Right kidney (tissue), 1 donor: ENCODE measurements around the gene TP63.

Experiments used
- DNase-seq: peaks from one replicate; pipeline ENCODE4 v3.0.0-alpha.2; 2016

The TP63 gene

DNA sequence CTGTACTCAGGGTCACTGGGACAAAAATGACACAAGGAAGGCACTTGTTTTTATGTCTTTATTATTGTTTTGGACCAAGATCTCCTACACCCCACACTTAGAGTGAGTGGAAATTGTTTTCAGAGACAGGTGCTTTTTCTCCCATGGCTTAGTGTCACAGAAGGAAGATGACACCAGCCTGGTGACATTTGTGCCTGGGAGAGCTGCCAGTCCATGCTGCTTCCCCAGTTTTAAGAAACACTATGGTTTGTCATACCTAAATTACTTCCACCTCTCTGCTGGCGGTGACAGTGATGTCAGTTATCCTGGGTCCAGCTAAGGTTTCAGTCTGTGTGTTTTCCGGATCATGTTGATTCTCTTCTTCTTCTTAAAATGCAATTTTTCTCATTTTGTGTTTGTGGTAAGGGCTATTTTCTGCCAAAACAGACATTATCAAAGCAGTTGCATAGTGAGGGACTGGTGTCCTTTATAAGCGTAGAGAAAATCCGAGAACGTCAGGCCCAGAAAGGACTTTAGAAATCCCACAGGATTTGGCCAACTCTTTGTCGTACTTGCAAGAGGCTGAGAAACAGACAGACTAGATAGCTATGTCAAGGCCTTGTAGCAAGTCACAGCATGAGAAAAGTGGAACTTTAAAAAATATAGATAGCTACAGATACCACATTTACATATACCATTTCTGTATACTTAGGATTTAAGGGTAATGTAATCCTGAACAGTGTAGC lies 149.5 kb downstream of the TP63 start:
- DNase-seq = no peak

DNA sequence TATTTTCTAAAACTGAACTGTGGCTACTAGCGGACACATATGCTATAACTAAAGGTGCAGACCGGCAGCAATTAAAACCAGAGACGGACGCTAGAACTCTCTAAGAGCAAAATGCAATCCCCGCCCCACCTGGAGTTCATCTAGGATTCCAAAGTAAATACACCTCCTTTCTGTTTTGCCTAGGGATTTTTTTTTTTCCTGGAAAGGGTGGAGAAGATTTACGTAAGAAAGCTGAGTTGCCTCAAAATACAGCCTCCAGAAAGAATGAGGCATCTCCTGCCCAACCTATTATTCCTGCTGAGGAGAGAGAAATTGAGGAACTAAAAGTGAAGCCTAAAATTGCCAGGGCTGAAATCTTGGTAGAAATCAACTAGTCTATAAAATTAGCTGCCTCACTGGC lies 150.2 kb downstream of the TP63 start:
- DNase-seq = no peak

DNA sequence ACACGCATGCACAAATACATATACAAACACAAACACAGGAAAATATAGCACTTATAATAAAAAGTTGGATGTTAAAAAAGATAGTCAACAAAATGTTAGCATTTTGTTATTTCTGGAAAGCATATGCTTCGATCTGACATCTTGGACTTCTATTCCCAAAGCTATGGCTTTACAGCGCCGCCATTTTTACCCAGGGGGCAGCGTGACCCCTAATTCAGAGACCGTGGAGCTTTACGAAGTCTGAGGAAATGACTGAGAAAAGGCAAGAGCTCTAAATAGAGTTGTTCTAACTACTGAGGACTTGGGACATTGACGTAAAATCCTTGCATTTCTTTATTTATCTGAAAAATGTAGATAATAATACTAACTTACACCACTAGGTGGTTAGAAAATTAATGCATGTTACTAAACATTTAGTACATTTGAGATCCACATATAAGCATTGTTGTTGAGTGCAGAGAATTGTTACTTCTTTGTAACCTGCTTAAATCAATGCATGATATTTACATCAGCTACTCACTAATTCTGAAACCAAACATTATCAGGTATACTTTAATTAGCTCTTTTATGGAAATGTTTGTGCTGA lies 155.4 kb downstream of the TP63 start:
- no peak for DNase-seq

DNA sequence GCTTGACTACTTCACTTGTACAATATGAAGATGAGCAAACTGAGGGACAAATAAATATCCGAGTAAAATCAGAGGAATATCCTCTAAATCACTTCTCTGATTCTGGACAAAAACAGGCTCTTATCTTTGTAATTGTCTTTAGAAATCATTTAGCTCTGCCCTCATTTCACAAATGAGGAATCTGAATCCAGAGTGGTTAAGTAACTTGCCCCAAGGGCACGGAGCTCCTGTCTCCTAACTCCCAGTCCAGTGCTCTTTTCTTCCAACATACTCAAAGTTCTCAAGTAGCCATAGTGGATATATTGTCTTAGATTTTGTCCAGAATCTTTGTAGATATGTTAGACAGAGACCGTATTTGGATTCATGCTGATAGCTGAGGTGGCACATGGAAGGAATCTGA lies 156.0 kb downstream of the TP63 start:
- DNase-seq = no peak

DNA sequence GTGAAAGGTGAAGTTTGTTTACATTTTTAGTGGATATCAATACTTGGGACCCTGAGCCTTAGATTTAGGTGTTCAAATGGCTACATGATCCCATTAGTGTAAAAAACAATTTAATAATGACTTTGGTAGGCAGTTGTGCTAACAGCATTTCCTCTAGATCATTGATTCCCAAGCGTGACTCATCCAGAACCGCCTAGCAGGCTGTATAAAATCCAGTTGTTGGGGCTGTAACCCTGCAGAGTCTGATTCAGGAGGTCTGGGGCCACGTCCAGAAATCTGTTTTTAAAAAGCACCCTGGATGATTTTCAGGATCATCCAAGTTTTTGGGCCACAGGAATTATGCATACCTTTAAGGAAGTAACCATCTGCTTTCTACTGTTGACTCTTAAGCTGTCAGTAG lies 156.4 kb downstream of the TP63 start:
- DNase-seq = no peak

DNA sequence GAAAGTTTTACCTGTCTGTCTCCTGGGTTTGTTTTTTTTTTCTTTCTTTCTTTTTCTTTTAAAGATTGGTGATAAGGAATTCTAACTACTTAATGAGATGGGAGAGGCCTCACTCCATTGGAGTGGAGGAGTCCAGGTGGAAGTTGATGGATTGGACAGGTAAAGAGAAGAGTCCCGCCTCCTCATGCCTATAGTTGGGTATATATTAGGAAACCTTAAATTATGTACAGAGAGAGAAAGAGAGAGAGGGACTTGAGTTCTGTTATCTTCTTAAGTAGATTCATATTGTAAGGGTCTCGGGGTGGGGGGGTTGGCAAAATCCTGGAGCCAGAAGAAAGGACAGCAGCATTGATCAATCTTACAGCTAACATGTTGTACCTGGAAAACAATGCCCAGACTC lies 158.2 kb downstream of the TP63 start:
- DNase-seq = no peak

DNA sequence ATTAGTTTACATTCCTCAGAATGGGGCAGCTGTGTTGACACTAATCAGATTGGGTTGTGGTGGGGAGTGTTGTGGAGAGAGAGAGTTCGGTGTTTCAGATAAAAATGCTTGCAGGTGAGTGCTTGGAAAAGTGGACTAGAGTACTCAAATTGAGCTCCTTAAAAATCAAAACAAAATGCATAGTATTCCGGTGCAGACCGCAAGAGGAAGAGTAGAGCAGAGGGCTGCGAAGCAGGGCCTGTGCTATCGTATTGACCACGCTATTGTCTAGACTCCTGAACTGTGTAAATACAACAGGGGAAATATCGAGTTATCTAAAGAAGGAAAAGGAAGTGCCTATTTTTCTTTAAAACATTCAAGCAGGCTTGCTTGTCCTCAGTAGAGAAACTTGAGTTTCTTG lies 159.5 kb downstream of the TP63 start:
- DNase-seq = no peak

DNA sequence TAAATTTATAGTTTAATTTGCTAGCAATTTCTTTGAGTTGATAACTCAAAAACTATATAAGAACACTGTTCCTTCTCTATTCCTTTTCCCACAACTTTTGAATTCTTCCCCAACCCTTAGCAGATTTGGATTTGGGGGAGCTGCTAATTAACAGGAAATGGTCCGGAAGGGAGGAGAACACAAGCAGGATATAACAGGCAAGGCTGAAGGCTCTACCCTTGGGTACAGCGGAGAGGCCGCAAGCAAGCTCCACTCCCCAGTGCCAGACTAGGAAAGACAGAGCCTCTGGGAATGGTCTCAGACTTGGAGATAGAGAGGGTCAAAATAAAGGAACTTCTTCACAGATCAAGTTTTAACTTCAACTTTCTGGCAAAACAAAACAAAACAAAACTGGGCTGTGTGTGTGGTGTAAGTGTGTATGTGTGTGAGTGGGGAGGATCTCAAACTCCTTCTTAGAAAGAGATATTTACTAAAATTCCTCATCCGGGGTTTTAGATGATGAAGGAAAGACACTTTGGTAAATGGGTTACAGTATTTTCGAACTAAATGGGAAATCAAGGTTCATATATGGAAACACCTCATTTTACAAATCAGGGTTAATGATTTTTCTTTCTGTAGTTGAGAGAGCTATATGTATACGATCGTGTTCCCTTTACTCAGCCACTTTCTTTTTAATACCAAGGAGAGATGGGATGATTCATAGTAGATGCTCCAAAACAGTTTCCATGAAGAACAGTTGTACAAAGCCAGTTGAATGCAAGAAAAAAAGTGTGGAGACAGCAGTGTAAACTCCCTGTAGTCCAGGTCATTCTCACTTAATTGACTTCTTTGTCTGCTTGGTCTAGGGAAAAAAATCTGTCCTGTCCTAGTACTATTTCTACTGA lies 161.1 kb downstream of the TP63 start:
- DNase-seq = no peak

DNA sequence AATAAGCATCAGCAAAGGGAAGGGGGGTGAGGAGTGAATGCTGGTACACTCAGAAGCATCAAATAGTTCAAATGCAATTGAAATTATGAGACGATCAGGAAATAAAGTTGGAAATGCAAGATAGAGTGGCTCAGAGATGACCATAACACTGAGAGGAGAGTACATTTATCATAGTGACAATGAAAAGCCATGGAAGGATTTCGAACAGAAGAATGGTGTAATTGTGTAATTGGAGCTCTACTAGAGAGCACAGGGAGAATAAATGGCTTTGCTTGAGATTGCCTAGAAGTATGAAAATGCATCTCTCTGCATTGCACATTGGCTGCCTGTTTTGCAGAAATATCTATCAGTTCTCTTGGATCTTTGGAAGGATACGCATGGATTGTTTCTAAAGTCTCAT lies 163.3 kb downstream of the TP63 start:
- no peak for DNase-seq

DNA sequence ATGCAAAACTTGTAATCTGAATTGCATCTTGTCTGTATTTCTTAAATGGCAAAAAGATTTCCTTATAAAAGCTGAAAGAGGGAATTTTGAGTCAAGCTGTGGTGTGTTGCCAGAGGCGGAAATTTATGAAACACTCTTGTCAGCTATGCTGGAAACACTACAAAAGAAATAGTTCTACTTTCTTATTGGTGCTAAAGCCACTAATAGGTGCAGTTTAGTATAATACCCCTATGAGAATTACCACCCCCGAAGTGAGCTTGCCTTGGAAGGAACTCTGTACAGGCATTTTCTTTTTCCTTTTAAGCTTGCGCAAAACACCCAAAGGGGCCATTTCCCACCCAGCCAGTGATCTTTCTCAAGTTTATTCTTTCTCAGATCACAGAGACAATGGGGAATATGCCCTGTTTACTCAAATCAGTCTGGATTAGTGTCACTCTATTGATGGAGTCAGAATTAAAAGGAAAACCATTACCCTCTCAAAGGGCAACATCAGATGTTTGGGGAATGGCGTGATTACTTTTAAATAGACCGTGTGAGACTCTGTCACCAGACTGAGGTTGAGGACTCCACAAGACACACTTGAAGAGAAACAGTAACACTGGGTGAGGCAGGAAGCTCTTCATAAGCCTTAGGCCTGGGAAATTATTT lies 166.0 kb downstream of the TP63 start:
- no peak for DNase-seq

DNA sequence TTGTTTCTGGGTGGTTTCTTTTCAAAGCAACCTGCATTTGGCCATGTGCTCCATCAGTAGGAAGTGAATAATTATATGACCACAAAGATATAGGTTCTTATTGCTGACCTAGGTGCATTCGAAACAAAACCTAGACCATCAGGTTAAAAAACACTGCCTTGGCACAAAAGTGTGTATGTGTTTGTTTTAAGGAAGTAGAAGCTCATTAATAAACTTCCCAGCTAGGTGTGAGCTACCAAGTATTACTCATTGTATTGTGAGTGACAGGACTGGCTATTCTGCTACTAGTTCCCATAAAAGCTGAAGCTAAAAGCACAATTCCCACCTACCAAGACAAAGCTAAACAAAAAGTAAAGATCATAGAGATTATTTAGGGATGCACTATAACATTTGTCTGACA lies 168.2 kb downstream of the TP63 start:
- no peak for DNase-seq

DNA sequence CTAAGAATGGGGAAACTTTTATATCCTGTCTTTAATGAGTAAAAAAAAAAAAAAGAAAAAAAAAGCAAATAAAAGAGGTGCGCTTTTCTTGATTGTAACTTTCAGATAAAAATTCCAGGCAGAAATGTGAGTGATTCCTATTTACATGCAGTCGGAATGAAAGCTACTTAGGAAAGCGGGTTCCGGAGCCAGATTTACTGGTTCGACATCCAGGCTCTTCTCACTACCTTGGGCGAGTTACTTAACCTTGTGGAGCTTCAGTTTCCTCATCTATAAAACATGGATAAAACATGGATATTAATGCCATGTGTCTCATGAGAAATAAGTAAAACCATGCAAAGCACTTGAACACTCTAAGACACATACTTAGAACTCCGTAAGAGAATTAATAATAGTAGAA lies 169.2 kb downstream of the TP63 start:
- DNase-seq = no peak

DNA sequence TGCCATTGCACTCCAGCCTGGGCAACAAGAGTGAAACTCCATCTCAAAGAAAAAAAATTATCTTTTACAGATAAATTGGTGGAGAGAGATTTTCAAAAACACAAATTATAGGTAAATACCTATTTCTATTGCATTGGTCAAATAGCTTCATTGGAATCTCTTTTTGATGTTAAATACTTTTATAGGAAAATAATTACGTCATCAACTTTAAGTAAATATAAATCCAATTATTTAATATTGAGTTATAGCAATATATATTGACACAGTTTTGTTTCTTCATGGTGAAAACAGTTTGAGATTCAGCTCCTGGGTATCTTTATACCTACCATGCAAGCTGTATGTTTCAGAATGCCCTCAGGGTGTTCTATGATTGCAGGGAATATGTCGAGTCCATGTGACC lies 172.1 kb downstream of the TP63 start:
- no peak for DNase-seq

DNA sequence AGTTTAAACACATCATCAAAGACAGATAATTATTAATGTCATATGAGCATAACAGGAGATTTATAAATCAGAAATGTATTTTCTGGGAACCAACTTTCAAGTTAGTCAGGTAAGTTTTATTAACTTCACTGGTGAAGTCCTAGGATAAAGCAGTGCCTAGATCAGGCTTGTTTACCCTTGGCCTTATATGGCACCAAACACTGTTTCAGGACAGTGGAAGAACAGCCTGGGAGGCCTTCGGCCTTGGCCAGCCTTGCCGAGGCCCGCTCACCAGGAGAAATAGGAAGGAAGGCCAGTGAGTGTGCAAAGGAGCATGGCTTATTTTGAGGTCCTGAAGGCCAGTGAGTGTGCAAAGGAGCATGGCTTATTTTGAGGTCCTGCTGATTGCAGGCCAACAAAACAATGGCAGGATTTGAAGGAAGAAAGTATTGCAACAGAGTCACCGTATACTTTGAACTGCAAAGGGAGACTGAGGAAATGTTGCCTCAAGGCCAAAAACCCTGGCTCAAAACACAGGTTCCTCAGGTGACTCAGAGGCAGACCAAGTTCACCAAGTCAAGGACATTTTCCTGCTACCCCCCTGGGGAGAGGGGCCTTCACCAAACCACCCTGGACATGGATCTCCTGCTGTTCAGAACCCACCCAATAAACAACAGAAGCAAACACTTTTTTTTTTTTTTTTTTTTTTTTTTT lies 174.3 kb downstream of the TP63 start:
- DNase-seq = no peak

DNA sequence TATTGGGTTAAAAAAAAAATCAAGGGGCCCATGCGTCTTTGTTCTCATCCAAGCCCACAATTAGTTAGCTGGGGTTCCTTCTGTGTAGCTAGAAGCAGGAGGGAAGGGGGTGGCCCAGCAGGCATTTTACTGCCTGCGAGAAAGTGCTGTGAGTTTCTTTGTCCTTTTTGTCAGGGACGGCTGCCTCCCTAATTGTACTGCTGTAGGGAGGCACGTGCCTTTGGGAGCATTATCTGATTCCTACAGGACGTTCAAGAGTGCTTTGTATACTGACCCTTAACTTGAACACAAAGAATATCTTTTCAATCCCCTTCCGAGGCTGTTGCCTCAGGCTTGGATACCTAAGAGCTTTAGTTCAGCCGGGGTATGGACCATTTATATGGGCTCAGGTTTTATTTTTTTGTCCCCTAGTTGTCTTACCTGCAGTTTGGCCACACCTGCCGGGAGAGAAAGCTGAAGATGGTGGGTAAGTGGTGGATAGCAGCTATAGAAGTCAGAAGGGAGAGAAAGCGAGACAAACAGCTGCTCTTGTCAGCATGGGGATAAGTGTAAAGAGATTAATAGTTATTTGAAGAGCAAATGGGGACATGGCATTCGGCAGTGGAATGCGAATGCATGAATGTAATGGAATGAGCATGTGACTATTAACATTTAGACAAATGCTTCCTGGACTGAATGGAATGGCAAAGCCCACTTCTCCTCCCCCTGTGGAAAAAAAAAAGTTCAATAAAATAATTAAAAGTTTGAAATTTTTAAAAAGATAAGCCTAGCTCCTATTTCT lies 175.2 kb downstream of the TP63 start:
- peak; percentile 27 for DNase-seq

DNA sequence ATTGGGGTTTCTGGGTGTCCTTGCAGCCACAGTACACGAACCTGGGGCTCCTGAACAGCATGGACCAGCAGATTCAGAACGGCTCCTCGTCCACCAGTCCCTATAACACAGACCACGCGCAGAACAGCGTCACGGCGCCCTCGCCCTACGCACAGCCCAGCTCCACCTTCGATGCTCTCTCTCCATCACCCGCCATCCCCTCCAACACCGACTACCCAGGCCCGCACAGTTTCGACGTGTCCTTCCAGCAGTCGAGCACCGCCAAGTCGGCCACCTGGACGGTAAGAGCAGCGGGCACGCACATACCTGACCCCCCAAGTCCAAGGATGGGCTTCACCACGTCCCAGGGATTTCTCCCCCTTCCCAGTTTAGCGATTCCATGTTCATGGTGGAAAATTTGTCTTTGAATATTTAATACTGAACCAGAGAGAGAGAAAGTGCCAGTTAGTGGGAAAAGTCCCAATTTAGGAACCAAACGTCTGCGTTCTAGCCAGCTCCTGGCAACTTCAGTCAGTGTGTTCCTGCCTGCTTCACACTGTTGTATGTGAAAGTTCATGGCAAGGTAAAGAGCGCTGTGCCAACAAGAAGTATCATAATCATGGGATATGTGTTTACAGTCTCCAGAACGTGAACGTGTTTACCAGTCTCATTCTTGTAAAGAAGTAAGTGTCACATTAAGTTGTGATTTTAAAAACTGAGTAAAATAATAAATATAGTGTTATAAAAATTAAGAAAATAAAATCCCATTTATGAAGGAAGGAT lies 177.2 kb downstream of the TP63 start:
- no peak for DNase-seq

DNA sequence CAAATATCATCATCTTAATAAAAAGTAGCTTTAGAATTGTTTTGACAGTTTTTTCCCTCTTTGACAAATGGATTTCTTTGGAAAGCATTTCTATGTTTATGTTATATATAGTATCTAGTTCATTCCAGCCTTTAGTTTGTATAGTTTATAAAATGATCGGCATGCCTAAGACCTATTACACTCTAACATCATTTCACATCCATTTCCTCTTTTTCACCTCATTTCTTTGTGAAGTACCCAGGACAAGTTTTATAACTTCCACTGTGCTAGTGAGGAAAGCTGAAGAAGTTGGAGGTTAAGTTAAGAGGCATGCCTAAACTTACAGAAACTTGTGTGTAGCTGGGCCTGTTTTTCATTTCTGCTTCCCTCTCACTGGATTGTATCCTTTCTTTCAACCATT lies 178.4 kb downstream of the TP63 start:
- DNase-seq = no peak

DNA sequence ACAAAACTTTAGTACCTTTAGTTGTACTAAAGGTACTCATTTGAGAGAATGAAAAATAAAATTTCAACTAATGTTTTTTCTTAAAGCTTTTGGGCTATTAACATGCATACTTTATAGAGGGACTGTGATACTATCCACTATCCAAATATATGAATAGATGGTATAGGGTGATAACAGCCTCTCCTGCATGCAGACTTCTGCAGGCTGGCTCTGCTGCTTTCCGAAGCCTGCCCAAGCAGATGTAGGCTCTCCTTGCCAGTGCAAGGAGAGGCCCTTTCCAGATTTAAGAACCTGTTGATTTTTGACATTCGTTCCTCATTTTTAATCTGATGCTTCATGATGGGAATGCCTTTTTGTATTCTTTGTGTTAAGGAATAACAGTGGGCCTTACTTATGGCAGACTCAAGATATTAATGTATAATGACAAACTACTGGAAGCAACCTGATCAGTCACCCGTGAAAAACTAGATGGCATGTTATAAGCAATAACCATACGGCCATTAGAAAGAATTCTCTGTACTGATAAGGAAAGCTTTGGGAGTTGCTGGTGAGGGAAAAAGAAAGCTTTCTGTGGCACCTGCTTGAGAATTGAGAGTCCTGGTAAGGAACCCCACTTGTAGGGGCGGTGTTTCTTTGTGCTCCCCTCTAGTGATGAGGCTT lies 181.7 kb downstream of the TP63 start:
- DNase-seq = no peak

DNA sequence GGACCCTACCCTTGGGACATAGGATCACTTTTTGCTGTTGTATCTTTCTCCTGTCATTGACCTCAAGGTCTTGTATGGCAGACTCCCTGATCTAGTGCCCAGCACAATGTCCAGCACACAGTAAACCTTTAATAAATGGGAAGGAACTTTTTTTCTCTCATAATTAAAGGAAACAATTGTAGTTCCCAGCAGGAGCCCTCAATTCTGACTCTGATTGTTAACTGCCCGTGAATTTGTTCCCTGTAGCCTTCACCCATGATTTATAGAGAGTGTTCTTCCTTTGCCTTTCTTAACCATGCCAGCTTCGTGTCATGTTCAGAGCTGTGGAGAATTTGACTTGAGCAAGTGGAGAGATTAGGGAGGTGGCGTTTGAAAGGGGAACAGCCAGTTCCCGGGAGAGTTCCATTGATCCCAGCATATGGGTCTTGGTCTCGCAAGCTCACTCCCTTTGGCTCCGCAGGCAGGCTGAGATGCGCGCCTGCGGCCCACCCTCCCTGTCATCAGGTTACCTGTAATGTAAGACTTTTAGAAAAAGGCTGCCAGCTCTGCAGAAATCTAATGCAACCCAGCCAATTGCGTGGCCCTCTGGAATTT lies 182.6 kb downstream of the TP63 start:
- DNase-seq = no peak

DNA sequence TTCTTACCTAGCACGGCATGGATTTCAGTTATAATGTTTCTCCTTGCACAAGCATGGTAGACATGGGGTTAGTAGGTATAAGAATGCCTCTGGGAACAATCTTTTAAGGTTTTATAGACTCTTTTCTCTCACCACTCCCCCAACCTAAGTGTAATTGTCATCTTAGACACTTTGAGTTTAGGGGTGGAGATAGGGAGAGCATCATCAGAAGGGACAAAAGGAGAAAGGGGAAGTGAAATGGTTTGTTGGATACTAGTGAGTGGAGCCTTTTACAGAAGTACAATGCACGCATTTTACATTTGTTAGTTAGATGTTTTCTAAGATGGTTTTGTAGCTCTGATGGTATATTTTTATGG lies 189.2 kb downstream of the TP63 start:
- DNase-seq = no peak
